ENCODE data around the gene SDK2. TPM values are rescaled to one million over a fixed set of nuclear protein-coding genes. Genes with fewer than 3 reads are reported as not detected.

The SDK2 gene
- polyA plus RNA-seq, 2 donors: 0.29 to 0.55 TPM

GRCh38 chr17:73397856-73398540, 246.2 kb downstream of the SDK2 start:
- H3K27me3 ChIP-seq (ENCODE audit: control insufficient read depth in 1 of 2, insufficient read depth in 2 of 2, low read length in 2 of 2): no peaks in the 10 kb centered on the region
- H3K4me3 ChIP-seq (ENCODE audit: low read depth in 1 of 2, low read length in 2 of 2): no peak overlapping the region
- H3K4me1 ChIP-seq (ENCODE audit: control insufficient read depth in 2 of 2, insufficient read depth in 2 of 2, low read length in 1 of 2): no peaks in the 10 kb centered on the region
- H3K36me3 ChIP-seq (ENCODE audit: control insufficient read depth in 2 of 2, insufficient read depth in 2 of 2, low read length in 1 of 2): no peaks in the 10 kb centered on the region
- no peaks in the 10 kb centered on the region for H3K9me3 ChIP-seq (ENCODE audit: control insufficient read depth in 2 of 2, insufficient read depth in 1 of 2, low read depth in 1 of 2, low read length in 1 of 2)
- no peak overlapping the region for H3K27ac ChIP-seq (ENCODE audit: low read depth in 2 of 2, low read length in 1 of 2)
- WGBS, 2 donors: 93 to 94% methylated on average over 17 of the region's 17 CpGs

- Histone ChIP-seq H3K4me1 (ENCODE audit: control insufficient read depth in 2 of 2, insufficient read depth in 2 of 2, low read length in 1 of 2) (no peaks in the 10 kb centered on the region), H3K36me3 (ENCODE audit: control insufficient read depth in 2 of 2, insufficient read depth in 2 of 2, low read length in 1 of 2) (no peaks in the 10 kb centered on the region), H3K27ac (ENCODE audit: low read depth in 2 of 2, low read length in 1 of 2) (no peak overlapping the region), H3K4me3 (ENCODE audit: low read depth in 1 of 2, low read length in 2 of 2) (no peak overlapping the region), H3K27me3 (ENCODE audit: control insufficient read depth in 1 of 2, insufficient read depth in 2 of 2, low read length in 2 of 2) (no peaks in the 10 kb centered on the region), H3K9me3 (ENCODE audit: control insufficient read depth in 2 of 2, insufficient read depth in 1 of 2, low read depth in 1 of 2, low read length in 1 of 2) (no peaks in the 10 kb centered on the region)
- 86 to 89% methylated on average over 17 of the region's 17 CpGs for WGBS, 2 donors
Measured at GRCh38 chr17:73397278-73397826, 246.9 kb downstream of the SDK2 start.

GRCh38 chr17:73396431-73397277, 247.6 kb downstream of the SDK2 start:
- no peak overlapping the region for H3K27ac ChIP-seq (ENCODE audit: low read depth in 2 of 2, low read length in 1 of 2)
- H3K4me1 ChIP-seq (ENCODE audit: control insufficient read depth in 2 of 2, insufficient read depth in 2 of 2, low read length in 1 of 2): no peaks in the 10 kb centered on the region
- no peaks in the 10 kb centered on the region for H3K36me3 ChIP-seq (ENCODE audit: control insufficient read depth in 2 of 2, insufficient read depth in 2 of 2, low read length in 1 of 2)
- H3K9me3 ChIP-seq (ENCODE audit: control insufficient read depth in 2 of 2, insufficient read depth in 1 of 2, low read depth in 1 of 2, low read length in 1 of 2): no peaks in the 10 kb centered on the region
- WGBS, 2 donors: 72 to 82% methylated on average over 21 of the region's 21 CpGs
- H3K4me3 ChIP-seq (ENCODE audit: low read depth in 1 of 2, low read length in 2 of 2): no peak overlapping the region
- no peaks in the 10 kb centered on the region for H3K27me3 ChIP-seq (ENCODE audit: control insufficient read depth in 1 of 2, insufficient read depth in 2 of 2, low read length in 2 of 2)

GRCh38 chr17:73394512-73395450, 249.5 kb downstream of the SDK2 start:
- 76 to 77% methylated on average over 24 to 25 of the region's 25 CpGs for WGBS, 2 donors

GRCh38 chr17:73393962-73394361, 250.3 kb downstream of the SDK2 start:
- WGBS, 2 donors: 84 to 85% methylated on average over 11 of the region's 11 CpGs
- H3K4me3 ChIP-seq (ENCODE audit: low read depth in 1 of 2, low read length in 2 of 2): no peak overlapping the region
- H3K27ac ChIP-seq (ENCODE audit: low read depth in 2 of 2, low read length in 1 of 2): no peak overlapping the region
- no peaks in the 10 kb centered on the region for H3K27me3 ChIP-seq (ENCODE audit: control insufficient read depth in 1 of 2, insufficient read depth in 2 of 2, low read length in 2 of 2)
- no peaks in the 10 kb centered on the region for H3K4me1 ChIP-seq (ENCODE audit: control insufficient read depth in 2 of 2, insufficient read depth in 2 of 2, low read length in 1 of 2)
- H3K9me3 ChIP-seq (ENCODE audit: control insufficient read depth in 2 of 2, insufficient read depth in 1 of 2, low read depth in 1 of 2, low read length in 1 of 2): no peaks in the 10 kb centered on the region
- H3K36me3 ChIP-seq (ENCODE audit: control insufficient read depth in 2 of 2, insufficient read depth in 2 of 2, low read length in 1 of 2): no peaks in the 10 kb centered on the region

More at GRCh38 chr17:73394512-73395450, 249.5 kb downstream of the SDK2 start:
- Histone ChIP-seq H3K36me3 (ENCODE audit: control insufficient read depth in 2 of 2, insufficient read depth in 2 of 2, low read length in 1 of 2) (no peaks in the 10 kb centered on the region), H3K9me3 (ENCODE audit: control insufficient read depth in 2 of 2, insufficient read depth in 1 of 2, low read depth in 1 of 2, low read length in 1 of 2) (no peaks in the 10 kb centered on the region), H3K27ac (ENCODE audit: low read depth in 2 of 2, low read length in 1 of 2) (no peak overlapping the region), H3K4me3 (ENCODE audit: low read depth in 1 of 2, low read length in 2 of 2) (no peak overlapping the region), H3K4me1 (ENCODE audit: control insufficient read depth in 2 of 2, insufficient read depth in 2 of 2, low read length in 1 of 2) (no peaks in the 10 kb centered on the region), H3K27me3 (ENCODE audit: control insufficient read depth in 1 of 2, insufficient read depth in 2 of 2, low read length in 2 of 2) (no peaks in the 10 kb centered on the region)

GRCh38 chr17:73393381-73393780, 250.9 kb downstream of the SDK2 start:
- Histone ChIP-seq H3K27ac (ENCODE audit: low read depth in 2 of 2, low read length in 1 of 2) (no peak overlapping the region), H3K36me3 (ENCODE audit: control insufficient read depth in 2 of 2, insufficient read depth in 2 of 2, low read length in 1 of 2) (no peaks in the 10 kb centered on the region), H3K4me1 (ENCODE audit: control insufficient read depth in 2 of 2, insufficient read depth in 2 of 2, low read length in 1 of 2) (no peaks in the 10 kb centered on the region), H3K9me3 (ENCODE audit: control insufficient read depth in 2 of 2, insufficient read depth in 1 of 2, low read depth in 1 of 2, low read length in 1 of 2) (no peaks in the 10 kb centered on the region), H3K27me3 (ENCODE audit: control insufficient read depth in 1 of 2, insufficient read depth in 2 of 2, low read length in 2 of 2) (no peaks in the 10 kb centered on the region), H3K4me3 (ENCODE audit: low read depth in 1 of 2, low read length in 2 of 2) (no peak overlapping the region)
- WGBS, 2 donors: 83 to 95% methylated on average over 14 of the region's 14 CpGs

- Histone ChIP-seq H3K4me1 (ENCODE audit: control insufficient read depth in 2 of 2, insufficient read depth in 2 of 2, low read length in 1 of 2) (no peaks in the 10 kb centered on the region), H3K9me3 (ENCODE audit: control insufficient read depth in 2 of 2, insufficient read depth in 1 of 2, low read depth in 1 of 2, low read length in 1 of 2) (no peaks in the 10 kb centered on the region), H3K4me3 (ENCODE audit: low read depth in 1 of 2, low read length in 2 of 2) (no peak overlapping the region), H3K27me3 (ENCODE audit: control insufficient read depth in 1 of 2, insufficient read depth in 2 of 2, low read length in 2 of 2) (no peaks in the 10 kb centered on the region), H3K36me3 (ENCODE audit: control insufficient read depth in 2 of 2, insufficient read depth in 2 of 2, low read length in 1 of 2) (no peaks in the 10 kb centered on the region), H3K27ac (ENCODE audit: low read depth in 2 of 2, low read length in 1 of 2) (no peak overlapping the region)
- WGBS, 2 donors: 87 to 90% methylated on average over 24 of the region's 24 CpGs
Measured at GRCh38 chr17:73391331-73392265, 252.6 kb downstream of the SDK2 start.

GRCh38 chr17:73390851-73391250, 253.4 kb downstream of the SDK2 start:
- H3K4me1 ChIP-seq (ENCODE audit: control insufficient read depth in 2 of 2, insufficient read depth in 2 of 2, low read length in 1 of 2): no peaks in the 10 kb centered on the region
- no peak overlapping the region for H3K27ac ChIP-seq (ENCODE audit: low read depth in 2 of 2, low read length in 1 of 2)
- no peaks in the 10 kb centered on the region for H3K27me3 ChIP-seq (ENCODE audit: control insufficient read depth in 1 of 2, insufficient read depth in 2 of 2, low read length in 2 of 2)
- WGBS, 2 donors: 91 to 93% methylated on average over 11 of the region's 11 CpGs
- H3K36me3 ChIP-seq (ENCODE audit: control insufficient read depth in 2 of 2, insufficient read depth in 2 of 2, low read length in 1 of 2): no peaks in the 10 kb centered on the region
- no peaks in the 10 kb centered on the region for H3K9me3 ChIP-seq (ENCODE audit: control insufficient read depth in 2 of 2, insufficient read depth in 1 of 2, low read depth in 1 of 2, low read length in 1 of 2)
- no peak overlapping the region for H3K4me3 ChIP-seq (ENCODE audit: low read depth in 1 of 2, low read length in 2 of 2)
